Heart left ventricle (tissue), 13 donors: ENCODE results near the gene ITGB8.

Source experiments
- POLR2A ChIP-seq, 2 donors: fragments of 450-650 bp; IDR thresholded peaks; one replicate each; pipeline ENCODE4 v1.6.1; 2017; ENCODE audit warnings: antibody characterized with exemption in 2 of 2, mild to moderate bottlenecking in 2 of 2, moderate library complexity in 2 of 2
- TF ChIP-seq, protein P1 (sequence below), 12 donors: fragments of 200-600 bp; sonication (generic) in 4 of 12; IDR thresholded peaks; one replicate each; pipeline versions ENCODE4 v1.5.0 to v1.8.0; 2018 to 2022; ENCODE audit warnings: antibody characterized with exemption in 12 of 12, mild to moderate bottlenecking in 5 of 12
- donor health status: ischemic (EF 13 %, LVEDD 7.1; RV severe dilation, severe dysfunction).
- donor health status: DM: no; HTN: yes; CAD: no.
- donor health status: DM: no; HTN: no; CAD: no.
- donor health status: ischemic (EF 25% LVEDD 6.9; RV normal size, moderate dysfunction).
- donor health status: ischemic (EF 25% LVEDD 5.7; RV mildly dilated, moderate dysfunction).
- donor health status: ischemic (EF 35%, LVEDD 5.7; RV mildly dilated, moderate dysfunction).
- donor health status: nonischemic (EF 11% LVEDD 7.7; RV severe dilation, severe dysfunction).
- donor health status: DM: yes; HTN: yes; CAD: no.
- donor health status: PGD.
- donor health status: ischemic (EF 29% LVEDD 5.4; RV normal size, mild dysfunction).
- donor health status: nonischemic (EF 23%, LVEDD 6.1; RV moderate dilation, normal function).

DNA sequence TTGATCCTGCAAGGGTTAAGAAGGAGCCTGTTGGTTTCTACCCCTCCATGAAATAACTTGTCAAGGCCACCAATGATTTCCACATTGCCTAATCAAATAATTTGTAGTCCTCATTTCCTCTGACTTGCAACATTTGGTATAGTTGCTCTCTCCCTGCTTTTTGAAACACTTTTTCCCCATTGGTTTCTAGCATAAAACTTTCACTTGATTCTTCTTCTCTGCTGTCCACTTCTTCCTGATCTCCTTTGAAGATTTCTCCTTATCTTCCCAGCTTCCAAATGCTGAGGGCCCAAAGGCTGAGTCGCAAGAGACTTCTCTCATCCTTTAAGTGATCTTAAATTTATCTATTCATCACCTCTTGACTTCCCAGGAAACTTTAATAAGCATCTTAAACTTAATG, 134.2 kb downstream of the ITGB8 start:
- TF ChIP-seq, protein P1, sequence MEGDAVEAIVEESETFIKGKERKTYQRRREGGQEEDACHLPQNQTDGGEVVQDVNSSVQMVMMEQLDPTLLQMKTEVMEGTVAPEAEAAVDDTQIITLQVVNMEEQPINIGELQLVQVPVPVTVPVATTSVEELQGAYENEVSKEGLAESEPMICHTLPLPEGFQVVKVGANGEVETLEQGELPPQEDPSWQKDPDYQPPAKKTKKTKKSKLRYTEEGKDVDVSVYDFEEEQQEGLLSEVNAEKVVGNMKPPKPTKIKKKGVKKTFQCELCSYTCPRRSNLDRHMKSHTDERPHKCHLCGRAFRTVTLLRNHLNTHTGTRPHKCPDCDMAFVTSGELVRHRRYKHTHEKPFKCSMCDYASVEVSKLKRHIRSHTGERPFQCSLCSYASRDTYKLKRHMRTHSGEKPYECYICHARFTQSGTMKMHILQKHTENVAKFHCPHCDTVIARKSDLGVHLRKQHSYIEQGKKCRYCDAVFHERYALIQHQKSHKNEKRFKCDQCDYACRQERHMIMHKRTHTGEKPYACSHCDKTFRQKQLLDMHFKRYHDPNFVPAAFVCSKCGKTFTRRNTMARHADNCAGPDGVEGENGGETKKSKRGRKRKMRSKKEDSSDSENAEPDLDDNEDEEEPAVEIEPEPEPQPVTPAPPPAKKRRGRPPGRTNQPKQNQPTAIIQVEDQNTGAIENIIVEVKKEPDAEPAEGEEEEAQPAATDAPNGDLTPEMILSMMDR (IDR thresholded peaks at IDR 0.05): no peak
- TF ChIP-seq POLR2A (IDR thresholded peaks at IDR 0.05): no peak
